ENCODE data around the gene CROCC2. TPM values are rescaled to one million over a fixed set of nuclear protein-coding genes. Genes with fewer than 3 reads are reported as not detected.
A peak's percentile ranks its signal among the peaks of the same experiment; 100 is the strongest.

CROCC2 gene
- total RNA-seq, 1 donor from 2014 or later, result not detected

DNA sequence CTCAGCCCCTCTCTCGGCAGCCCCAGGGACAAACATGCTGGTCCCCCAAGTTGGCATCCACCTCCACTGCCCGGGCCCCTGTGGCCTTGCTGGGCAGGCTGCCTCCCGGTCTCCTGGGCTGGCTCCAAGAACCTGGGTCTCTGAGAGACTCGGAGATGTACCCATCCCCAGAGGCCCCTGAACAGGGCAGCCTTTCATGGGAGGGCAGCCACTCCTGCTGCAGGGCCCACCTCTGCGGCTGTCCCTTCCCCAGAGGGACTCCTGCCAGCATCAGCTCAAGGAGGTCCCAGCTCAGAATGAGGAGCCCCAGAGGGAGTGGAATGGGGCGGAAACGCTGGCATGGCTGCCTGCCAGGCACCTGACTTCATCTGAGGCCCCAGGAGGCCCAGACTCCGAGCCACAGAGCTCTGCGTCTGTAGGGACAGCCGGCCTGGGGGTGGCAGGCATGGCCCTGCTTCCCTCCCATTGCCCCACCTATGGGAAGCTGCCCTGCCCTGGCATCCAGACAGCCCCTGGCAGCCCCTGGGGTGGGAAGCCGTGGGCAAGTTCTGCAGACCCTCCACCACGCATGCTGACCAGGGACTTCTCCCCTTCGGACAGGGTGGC is 857 bp upstream of the CROCC2 start:
- peak; percentile 35 for DNase-seq

DNA sequence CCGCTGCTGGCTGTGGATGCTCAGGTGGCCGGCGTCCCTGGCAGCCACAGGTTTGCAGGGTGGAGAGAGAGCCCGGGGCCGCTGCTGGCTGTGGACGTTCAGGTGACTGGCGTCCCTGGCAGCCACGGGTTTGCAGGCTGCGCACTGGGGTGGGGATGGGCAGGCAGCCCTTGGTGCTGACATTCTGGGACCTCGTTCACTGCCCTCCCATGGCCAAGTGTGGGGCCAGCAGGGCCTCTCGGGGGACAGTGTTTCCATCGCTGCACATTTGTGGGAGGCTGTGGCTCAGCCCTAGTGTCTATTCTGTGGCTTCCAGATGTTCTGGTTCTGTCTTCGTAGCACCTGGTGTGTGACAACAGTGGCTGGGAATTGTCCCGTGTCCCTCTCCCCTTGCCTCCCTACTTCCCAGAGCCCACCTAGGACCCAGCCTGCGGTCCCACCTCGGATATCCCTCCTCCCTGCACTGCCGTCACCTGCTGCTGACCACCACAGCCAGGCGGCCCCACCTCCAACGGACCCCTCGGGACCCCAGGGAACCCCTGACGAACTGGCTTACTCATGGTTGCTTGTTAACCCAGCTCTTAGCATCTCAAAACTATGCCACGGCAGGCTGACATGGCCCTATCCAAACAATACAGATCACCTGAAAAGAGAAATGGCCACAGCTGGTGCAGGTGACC is 915 bp downstream of the CROCC2 start:
- no peak for DNase-seq

GRCh38 chr2:240909216-240909974 is 3.3 kb downstream of the CROCC2 start:
- no peak for DNase-seq

GRCh38 chr2:240911641-240912265 is 5.6 kb downstream of the CROCC2 start:
- DNase-seq, result no peak

GRCh38 chr2:240912878-240913809 is 7.0 kb downstream of the CROCC2 start:
- DNase-seq, result no peak

- peak; percentile 81 for DNase-seq
Observed at GRCh38 chr2:240913810-240914644, 7.9 kb downstream of the CROCC2 start.

GRCh38 chr2:240914645-240915525 is 8.7 kb downstream of the CROCC2 start:
- no peak for DNase-seq

DNA sequence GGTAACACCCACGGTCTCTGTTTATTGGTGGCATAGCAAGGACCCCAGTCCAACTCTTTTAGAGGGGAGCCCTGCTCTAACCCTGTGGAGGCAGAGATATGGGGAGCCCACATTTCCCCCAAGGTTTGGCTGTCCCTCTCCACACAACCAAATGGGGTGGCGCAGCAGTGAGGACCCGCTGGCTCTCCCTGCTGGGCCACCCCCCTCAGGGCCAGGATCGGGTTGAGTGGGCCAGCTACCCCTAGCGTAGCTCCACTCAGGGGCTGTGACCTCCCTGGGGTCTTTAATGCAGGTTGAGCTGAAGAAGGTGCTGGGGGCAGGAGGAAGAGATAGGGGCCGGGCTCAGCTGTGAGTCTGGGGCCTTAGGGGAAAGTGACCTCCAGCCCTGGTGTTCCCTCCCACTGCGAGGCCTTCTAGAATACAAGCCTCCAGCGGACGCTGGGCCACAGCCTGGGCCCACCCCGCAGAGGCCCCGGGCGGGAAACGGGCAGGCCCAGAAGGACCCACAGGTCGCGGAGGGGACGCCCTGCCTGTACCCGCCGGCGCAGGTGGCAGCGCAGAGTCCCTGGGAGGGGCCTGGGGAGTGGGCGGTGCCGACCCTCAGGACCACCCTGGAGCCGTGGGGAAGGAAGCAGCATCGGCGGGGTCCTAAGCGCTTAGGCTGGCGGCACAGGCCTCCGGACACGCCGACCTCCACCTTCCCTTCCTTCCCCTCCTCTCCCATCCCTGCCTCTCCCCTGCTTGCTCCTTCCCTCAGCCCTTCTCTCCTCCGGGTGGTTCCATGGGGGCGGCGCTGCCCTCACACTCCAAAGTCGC is 9.6 kb downstream of the CROCC2 start:
- DNase-seq, result no peak

DNA sequence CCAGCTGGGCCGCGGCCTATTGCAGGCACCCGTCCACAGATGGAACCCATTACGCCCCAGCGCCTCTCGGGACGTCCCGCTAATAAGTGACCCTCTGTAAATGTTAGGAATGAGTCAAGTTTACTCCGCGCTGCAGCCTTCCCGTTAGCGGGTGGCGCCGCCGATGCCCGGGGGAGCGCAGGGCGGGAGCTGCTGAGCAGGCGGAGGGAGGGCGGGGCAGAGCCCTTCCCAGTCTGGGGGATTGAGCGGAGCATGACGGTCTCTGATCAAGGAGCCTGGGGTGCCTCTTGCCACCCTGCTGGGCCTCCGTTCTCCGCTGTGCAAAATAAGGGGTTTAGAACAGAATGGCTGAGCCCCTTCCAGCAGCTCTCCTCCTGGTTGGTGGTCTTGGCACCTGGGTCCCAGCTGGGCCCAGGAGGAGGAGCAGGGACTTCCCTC is 10.5 kb downstream of the CROCC2 start:
- DNase-seq, result peak; percentile 75

GRCh38 chr2:240917009-240917683 is 11.0 kb downstream of the CROCC2 start:
- no peak for DNase-seq

- peak; percentile 64 for DNase-seq
Observed at GRCh38 chr2:240917684-240918257, 11.6 kb downstream of the CROCC2 start.

DNA sequence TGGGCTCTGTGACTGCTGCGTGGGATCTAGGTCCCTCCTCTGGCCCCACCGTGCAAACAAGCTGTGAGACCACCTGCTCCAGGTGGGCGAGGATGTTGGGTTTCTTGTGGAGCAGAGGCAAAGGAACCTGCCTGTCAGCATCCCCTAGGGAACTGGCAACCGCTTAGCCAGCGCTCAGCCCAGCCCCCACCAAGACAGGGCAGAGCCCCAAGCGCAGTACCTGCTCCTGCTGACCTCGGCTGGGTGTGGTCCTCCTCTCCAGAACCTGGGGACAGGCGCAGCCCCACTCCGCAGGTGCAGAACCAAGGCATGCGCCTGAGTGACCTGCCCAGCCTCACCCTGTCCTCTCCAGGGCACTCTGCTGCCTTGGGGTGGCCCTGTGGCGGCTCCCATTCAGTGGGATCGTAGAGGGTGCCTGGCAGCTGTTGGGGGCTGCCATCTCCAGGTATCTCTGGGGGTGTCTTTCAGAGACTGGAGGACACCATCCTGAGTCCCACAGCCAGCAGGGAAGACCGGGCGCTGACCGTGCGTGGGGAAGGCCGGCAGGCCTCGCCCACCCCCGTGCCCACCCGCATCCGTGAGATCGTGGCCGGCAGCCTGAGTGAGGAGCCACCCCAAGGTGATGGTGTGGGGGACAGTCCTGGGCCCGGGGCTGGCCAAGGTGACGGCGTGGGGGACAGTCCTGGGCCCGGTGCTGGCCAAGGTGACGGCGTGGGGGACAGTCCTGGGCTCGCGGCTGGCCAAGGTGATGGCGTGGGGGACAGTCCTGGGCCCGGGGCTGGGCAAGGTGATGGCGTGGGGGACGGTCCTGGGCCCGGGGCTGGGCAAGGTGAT is 12.3 kb downstream of the CROCC2 start:
- no peak for DNase-seq

DNA sequence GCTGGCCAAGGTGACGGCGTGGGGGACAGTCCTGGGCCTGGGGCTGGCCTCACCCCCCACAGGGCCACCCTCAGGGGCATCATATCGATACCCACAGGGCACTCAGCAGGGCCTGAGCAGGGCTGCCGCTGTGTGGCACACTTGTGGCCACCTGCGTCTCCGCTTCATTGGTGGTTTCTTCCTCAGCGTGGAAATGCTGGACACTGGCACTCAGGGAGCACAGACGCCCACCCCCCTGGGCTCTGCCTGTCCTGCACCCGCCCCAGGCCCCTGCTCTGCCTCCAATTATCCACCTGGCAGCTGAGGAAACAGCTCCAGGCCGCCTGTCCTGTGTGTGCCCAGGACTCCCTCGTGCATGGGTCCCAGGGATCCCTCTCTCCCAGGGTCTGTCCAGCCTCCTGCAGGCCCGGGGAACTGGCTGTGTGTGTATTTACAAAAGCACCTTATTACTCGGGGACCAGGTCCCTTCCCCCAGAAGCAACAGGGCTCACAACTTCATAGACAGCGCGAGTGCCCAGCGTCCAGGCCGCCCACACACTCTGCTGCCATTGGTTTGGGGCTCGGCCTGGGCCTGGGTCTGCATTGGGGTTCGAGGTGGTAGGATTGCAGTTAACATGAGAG is 13.1 kb downstream of the CROCC2 start:
- DNase-seq, result no peak

DNA sequence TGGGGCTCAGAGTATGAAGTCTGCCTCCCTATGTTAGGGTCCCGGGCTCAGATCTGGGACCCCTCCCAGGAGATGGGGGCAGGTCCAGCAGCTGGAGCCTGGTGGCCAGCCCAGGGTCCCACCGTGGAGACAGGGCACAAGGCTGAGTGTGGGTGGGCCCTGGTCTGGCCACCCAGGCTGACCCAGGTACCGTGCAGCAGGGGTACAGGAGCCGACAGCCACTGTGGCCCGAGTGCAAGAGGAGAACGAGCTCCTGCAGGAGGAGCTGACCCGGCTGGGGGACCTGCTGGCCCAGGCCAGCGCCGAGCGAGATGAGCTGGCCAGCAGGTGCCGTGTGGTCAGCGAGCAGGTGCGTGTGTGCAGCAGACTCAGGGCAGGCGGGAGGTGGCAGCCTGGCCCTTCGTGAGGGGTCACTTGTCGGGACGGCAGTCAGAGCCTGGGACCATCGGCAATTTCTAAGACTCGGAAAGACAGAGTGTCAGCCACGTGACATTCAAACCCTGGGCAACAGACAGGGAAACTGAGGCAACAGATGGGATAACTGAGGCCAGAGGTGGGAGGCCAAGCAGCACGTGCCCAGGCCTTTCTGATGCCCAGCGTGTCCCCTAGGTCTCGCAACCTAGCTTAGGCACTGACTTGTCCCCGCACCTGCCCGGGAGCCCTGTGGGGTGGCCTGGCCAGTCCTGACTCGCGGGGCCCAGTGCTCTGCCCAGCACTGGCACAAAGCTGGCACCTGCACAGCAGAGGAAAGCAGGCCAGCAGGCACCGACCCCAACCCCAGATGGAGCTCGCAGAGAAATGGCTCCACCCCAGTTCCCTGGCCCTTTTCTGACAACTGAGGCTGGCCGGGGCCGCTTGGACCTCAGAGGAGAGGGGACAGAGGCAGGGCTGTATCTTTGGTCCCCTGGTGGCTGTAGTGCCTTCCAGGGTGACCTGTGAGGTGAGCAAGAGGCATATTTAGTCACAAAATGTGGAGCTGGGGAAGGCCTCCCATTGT is 13.9 kb downstream of the CROCC2 start:
- no peak for DNase-seq

GRCh38 chr2:240920783-240921231 is 14.7 kb downstream of the CROCC2 start:
- DNase-seq, result no peak

Data from tongue (tissue), 2 donors.